Cardiac muscle cell (in vitro differentiated cells and primary cell): Measurements from ENCODE around the gene COPZ2. TPM values are rescaled to one million over a fixed set of nuclear protein-coding genes. Genes with fewer than 3 reads are reported as not detected.
A peak's percentile ranks its signal among the peaks of the same experiment; 100 is the strongest.

ENCODE experiments used
- DNase-seq, 2 donors: peaks; one replicate each; pipeline versions ENCODE4 v3.0.0 to v3.0.0-alpha.2; 2010 to 2017; ENCODE audit warnings: low read depth in 1 of 2, low spot score in 1 of 2
- H3K27ac ChIP-seq: fragments of 200-600 bp; sonication (generic); 2 replicates; pipeline ENCODE4 v1.5.1; 2016
- H3K27me3 ChIP-seq: fragments of 200-600 bp; sonication (generic); 2 replicates; pipeline ENCODE4 v1.6.0; 2016; ENCODE audit warnings: control low read depth
- H3K36me3 ChIP-seq: fragments of 200-600 bp; sonication (generic); 2 replicates; pipeline ENCODE4 v1.5.1; 2016; ENCODE audit warnings: control low read depth
- H3K4me1 ChIP-seq: fragments of 200-600 bp; sonication (generic); 2 replicates; pipeline ENCODE4 v1.8.1; 2017; ENCODE audit warnings: low read depth, mild to moderate bottlenecking, mixed run types
- H3K4me3 ChIP-seq: fragments of 200-600 bp; sonication (generic); 2 replicates; pipeline ENCODE4 v1.5.1; 2016; ENCODE audit warnings: mild to moderate bottlenecking
- H3K9me3 ChIP-seq: fragments of 200-600 bp; sonication (generic); 2 replicates; pipeline ENCODE4 v1.5.1; 2017; ENCODE audit warnings: low read depth, mild to moderate bottlenecking, control low read depth
- polyA plus RNA-seq: library from polyadenylated mRNA; unstranded; fragments of >200 nt; fragmentation: Nextera tagmentation; extraction: Ambion mirVana; gene quantifications from 2 replicates; pipeline ENCODE4 v1.2.1, GENCODE V29; 2016
- total RNA-seq: library from RNA; depleted of rRNA; stranded (reverse); fragments of >200 nt; gene quantifications from 2 replicates; pipeline ENCODE4 v1.2.3, GENCODE V29; 2016
- TF ChIP-seq, protein P1 (sequence below): IDR thresholded peaks from 2 replicates; pipeline ENCODE4 v1.5.1; 2012; ENCODE audit warnings: low read depth, mild to moderate bottlenecking, low read length

COPZ2 gene
- total and polyA plus RNA-seq, 2 experiments from 2014 or later = 14.4 to 36.1 TPM

DNA sequence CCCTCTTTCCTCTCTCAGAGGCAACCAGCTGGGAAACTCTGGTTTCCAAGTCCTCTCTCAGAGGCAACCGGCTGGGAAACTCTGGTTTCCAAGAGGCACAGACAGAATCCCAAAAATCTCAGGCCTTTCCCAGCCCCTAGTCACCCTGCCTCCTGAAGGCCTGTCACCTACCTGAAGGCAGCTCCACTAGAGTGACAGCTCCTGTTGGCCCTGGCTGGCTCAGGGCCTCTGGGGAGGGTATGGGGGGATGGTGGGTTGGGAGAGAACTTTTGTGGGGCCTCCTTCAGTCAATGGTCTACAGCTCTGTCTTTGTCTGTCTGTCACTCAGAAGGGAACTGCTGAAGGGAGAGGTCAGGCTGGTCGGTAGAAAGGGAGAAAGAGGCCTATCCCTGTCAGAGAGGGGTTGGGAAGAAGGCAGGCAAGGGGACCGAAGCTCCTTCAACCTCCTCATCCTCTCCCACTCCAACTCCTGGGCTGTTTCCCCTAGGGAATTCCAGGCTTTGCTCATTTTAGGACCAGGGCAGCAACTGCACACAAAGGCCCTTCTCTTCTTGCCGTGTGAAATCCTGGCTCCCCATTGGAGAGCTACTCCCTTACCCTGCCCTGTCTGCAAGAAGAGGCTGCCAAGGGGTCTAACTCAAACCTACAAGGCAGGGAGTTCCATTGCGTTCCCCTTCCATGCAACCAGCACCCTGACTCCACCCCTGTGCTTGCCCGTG is 23.6 kb downstream of the COPZ2 start:
- no peaks in the 10 kb centered on the region for H3K27me3 ChIP-seq
- H3K36me3 ChIP-seq = no peaks in the 10 kb centered on the region
- no peak overlapping the region for H3K27ac ChIP-seq
- H3K4me3 ChIP-seq = no peak overlapping the region
- DNase-seq = no peak
- H3K9me3 ChIP-seq = no peaks in the 10 kb centered on the region
- TF ChIP-seq, protein P1, sequence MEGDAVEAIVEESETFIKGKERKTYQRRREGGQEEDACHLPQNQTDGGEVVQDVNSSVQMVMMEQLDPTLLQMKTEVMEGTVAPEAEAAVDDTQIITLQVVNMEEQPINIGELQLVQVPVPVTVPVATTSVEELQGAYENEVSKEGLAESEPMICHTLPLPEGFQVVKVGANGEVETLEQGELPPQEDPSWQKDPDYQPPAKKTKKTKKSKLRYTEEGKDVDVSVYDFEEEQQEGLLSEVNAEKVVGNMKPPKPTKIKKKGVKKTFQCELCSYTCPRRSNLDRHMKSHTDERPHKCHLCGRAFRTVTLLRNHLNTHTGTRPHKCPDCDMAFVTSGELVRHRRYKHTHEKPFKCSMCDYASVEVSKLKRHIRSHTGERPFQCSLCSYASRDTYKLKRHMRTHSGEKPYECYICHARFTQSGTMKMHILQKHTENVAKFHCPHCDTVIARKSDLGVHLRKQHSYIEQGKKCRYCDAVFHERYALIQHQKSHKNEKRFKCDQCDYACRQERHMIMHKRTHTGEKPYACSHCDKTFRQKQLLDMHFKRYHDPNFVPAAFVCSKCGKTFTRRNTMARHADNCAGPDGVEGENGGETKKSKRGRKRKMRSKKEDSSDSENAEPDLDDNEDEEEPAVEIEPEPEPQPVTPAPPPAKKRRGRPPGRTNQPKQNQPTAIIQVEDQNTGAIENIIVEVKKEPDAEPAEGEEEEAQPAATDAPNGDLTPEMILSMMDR = no peak
- peaks cover 43% of the 10 kb centered on the region for H3K4me1 ChIP-seq

- DNase-seq = no peak
- no peak overlapping the region for H3K27ac ChIP-seq
- no peaks in the 10 kb centered on the region for H3K36me3 ChIP-seq
- no peak overlapping the region for H3K4me3 ChIP-seq
- H3K9me3 ChIP-seq = no peaks in the 10 kb centered on the region
- TF ChIP-seq, protein P1 = no peak
- peaks cover 41% of the 10 kb centered on the region for H3K4me1 ChIP-seq
- no peaks in the 10 kb centered on the region for H3K27me3 ChIP-seq
Measured at GRCh38 chr17:48012654-48013053, 24.9 kb downstream of the COPZ2 start.

GRCh38 chr17:48012151-48012520 is 25.5 kb downstream of the COPZ2 start:
- Histone ChIP-seq H3K36me3 (no peaks in the 10 kb centered on the region), H3K9me3 (no peaks in the 10 kb centered on the region), H3K4me1 (peaks cover 36% of the 10 kb centered on the region), H3K4me3 (peak overlapping the region; percentile 28), H3K27me3 (no peaks in the 10 kb centered on the region), H3K27ac (no peak overlapping the region)
- peak; percentile 37 to 77 for DNase-seq
- TF ChIP-seq, protein P1 = no peak

GRCh38 chr17:48011405-48012150 is 26.0 kb downstream of the COPZ2 start:
- Histone ChIP-seq H3K4me3 (peak overlapping the region; percentile 28), H3K27ac (no peak overlapping the region), H3K9me3 (no peaks in the 10 kb centered on the region), H3K4me1 (peaks cover 31% of the 10 kb centered on the region), H3K27me3 (no peaks in the 10 kb centered on the region), H3K36me3 (no peaks in the 10 kb centered on the region)
- TF ChIP-seq, protein P1 = peak; percentile 63
- DNase-seq = peak; percentile 28 to 56

DNA sequence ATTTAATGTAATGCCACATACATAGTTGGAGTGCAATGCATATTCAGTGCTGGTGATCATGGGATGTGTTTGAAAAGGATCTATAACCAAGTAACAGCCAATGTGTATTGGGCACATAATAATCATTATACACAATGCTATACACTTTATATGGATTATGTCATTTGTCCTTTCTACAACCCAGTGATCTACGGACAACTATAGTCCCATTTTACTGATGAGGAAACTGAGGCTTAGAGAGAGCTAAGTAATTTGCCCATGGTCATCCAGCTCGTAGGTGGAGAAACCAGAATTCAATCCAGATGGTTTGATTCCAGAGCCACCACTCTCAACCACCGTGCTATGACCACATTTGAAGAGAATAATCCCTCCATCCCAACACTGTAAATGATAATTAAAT is 27.4 kb downstream of the COPZ2 start:
- Histone ChIP-seq H3K9me3 (no peaks in the 10 kb centered on the region), H3K36me3 (no peaks in the 10 kb centered on the region), H3K27me3 (no peaks in the 10 kb centered on the region), H3K27ac (no peak overlapping the region), H3K4me1 (peaks cover 29% of the 10 kb centered on the region), H3K4me3 (no peak overlapping the region)
- TF ChIP-seq, protein P1 = no peak
- DNase-seq = no peak
